BE2C (cell line): ENCODE results near the gene MEGF9.
A peak's percentile ranks its signal among the peaks of the same experiment; 100 is the strongest.

Source experiments
- DNase-seq: peaks from one replicate; pipeline ENCODE4 v3.0.0-alpha.2; 2020
- H3K27me3 ChIP-seq: fragments of 250-450 bp; sonication (Bioruptor Pico); 2 replicates; pipeline ENCODE4 v1.5.1; 2020; ENCODE audit warnings: mild to moderate bottlenecking
- H3K36me3 ChIP-seq: fragments of 250-450 bp; sonication (Bioruptor Pico); 2 replicates; pipeline ENCODE4 v1.5.1; 2020; ENCODE audit warnings: mild to moderate bottlenecking
- H3K4me1 ChIP-seq: fragments of 250-450 bp; sonication (Bioruptor Pico); 2 replicates; pipeline ENCODE4 v1.5.1; 2020
- H3K4me3 ChIP-seq: 2 replicates; pipeline ENCODE4 v1.5.1; 2011; ENCODE audit warnings: low read depth, low read length
- H3K9me3 ChIP-seq: fragments of 250-450 bp; sonication (Bioruptor Pico); 2 replicates; pipeline ENCODE4 v1.5.1; 2020
- TF ChIP-seq, protein P1 (sequence below): IDR thresholded peaks from 2 replicates; pipeline ENCODE4 v1.5.1; 2012; ENCODE audit warnings: mild to moderate bottlenecking, low read depth, low read length

The MEGF9 gene

DNA sequence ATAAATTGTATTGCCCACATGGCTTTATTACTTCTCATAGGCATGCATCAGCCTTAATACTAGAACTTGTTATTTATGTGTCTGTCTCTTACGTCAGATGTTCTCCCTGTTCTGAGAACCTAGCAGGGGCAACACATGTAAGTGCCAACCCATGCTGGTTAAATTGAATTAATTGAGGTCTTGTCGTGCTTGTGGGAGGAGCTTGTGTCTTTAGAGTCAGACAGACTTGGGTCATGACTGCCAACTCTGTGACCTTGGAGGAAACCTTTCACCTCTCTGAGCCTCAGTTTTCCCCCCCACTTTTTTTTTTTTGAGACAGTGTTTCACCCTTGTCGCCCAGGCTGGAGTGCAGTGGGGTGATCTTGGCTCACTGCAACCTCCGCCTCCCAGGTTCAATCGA lies 2.2 kb upstream of the MEGF9 start:
- Histone ChIP-seq H3K4me3 (no peak overlapping the region), H3K9me3 (no peaks in the 10 kb centered on the region), H3K36me3 (no peaks in the 10 kb centered on the region), H3K27me3 (no peaks in the 10 kb centered on the region), H3K4me1 (peaks cover 11% of the 10 kb centered on the region)
- no peak for DNase-seq
- TF ChIP-seq, protein P1, sequence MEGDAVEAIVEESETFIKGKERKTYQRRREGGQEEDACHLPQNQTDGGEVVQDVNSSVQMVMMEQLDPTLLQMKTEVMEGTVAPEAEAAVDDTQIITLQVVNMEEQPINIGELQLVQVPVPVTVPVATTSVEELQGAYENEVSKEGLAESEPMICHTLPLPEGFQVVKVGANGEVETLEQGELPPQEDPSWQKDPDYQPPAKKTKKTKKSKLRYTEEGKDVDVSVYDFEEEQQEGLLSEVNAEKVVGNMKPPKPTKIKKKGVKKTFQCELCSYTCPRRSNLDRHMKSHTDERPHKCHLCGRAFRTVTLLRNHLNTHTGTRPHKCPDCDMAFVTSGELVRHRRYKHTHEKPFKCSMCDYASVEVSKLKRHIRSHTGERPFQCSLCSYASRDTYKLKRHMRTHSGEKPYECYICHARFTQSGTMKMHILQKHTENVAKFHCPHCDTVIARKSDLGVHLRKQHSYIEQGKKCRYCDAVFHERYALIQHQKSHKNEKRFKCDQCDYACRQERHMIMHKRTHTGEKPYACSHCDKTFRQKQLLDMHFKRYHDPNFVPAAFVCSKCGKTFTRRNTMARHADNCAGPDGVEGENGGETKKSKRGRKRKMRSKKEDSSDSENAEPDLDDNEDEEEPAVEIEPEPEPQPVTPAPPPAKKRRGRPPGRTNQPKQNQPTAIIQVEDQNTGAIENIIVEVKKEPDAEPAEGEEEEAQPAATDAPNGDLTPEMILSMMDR, result no peak

DNA sequence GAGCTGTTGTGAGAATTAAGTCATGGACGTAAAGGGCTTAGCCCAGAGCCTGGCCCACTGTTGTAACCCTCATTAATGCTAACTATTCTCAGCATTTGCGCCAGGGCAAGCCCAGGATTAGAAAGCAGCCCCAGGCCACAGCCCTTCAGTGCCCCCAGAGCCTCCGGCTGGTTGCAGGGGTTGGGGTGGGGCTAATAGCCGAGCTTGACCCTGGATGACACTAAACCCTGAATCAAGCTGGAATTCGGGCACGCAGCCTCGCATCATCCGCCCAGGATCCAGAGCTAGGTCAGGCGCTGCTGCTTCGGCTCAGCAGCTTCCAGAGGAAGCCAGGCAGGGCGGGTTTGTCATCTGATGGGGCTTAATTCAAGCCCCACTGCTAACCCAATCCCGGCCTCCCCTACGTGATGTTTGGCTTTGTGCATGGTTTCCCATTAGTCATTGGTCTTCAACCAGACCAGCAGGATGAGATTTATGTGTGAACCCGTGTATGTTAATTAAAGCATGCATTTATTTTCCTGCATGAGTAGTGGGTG lies 1.2 kb upstream of the MEGF9 start:
- Histone ChIP-seq H3K9me3 (no peaks in the 10 kb centered on the region), H3K36me3 (no peaks in the 10 kb centered on the region), H3K4me3 (peak overlapping the region; percentile 79), H3K4me1 (peaks cover 15% of the 10 kb centered on the region), H3K27me3 (no peaks in the 10 kb centered on the region)
- TF ChIP-seq, protein P1, result no peak
- peak; percentile 66 for DNase-seq

DNA sequence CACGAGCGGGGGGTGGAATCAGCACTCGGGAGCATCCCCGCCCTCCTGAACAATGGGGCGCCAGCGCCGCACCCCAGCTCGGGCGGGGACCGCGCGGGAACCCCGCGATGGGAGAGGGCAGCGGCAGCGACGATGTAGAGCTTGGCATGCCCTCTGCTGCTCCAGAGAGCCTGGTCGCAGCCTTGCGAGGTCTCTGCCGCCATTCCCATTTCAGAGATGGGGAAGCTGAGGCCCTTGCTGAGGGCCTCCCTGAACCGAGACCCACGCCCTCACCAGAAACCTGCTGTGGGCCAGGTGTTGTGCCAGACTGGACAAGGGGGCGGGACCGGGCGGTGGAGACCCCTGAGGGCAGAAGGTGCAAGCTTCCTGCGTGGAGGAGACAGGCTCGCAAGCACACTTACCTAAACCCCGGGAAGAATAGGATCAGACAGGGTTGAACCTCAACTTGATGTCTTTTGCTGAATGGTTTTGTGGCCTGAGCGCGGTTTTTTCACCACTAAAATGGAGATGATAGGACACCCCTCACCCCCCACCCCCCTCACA lies 647 bp upstream of the MEGF9 start:
- H3K27me3 ChIP-seq, result no peaks in the 10 kb centered on the region
- H3K4me3 ChIP-seq, result peak overlapping the region; percentile 79
- no peaks in the 10 kb centered on the region for H3K9me3 ChIP-seq
- peak; percentile 15 for DNase-seq
- H3K36me3 ChIP-seq, result no peaks in the 10 kb centered on the region
- TF ChIP-seq, protein P1, result no peak
- H3K4me1 ChIP-seq, result peaks cover 16% of the 10 kb centered on the region

DNA sequence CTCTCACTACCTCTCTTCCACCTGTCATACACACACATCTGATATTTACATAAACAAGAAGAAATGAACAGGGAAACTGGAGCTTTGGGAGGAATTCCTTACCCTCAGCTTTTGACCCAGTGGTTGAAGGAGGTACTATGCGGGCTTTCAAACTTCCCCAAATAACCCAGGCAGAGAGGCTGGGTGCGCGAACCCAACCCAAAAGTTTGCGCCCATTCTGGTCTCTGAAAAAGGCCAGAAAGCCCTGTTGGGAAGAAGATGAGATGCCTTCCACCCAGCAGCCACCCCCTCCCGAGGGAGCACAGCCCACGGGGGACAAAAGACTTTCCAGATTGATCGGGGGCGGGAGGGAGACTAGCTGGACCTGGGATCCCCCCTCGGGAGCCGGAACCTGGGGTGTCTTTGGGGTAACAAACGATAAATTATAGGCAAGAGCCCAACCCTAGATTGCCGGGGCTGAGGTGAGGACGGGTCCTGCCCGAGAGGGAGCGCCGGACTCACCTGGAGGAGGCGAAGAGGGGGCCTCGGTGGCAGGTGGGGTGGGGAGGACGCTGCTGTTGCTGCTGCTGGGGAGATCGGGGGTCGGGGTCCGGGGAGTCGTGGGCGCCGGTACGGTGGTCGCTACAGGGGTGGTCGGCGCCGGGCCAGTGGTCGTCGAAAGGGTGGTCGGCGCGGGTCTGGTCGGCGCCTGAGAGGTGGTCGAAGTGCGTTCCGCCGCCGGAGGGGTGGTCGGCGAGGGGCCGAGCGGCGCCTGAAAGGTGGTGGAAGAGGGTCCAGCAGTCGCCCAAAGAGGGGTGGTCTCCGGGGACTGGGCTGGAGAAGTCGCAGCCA lies 798 bp downstream of the MEGF9 start:
- H3K4me1 ChIP-seq, result peaks cover 16% of the 10 kb centered on the region
- DNase-seq, result peak; percentile 15

DNA sequence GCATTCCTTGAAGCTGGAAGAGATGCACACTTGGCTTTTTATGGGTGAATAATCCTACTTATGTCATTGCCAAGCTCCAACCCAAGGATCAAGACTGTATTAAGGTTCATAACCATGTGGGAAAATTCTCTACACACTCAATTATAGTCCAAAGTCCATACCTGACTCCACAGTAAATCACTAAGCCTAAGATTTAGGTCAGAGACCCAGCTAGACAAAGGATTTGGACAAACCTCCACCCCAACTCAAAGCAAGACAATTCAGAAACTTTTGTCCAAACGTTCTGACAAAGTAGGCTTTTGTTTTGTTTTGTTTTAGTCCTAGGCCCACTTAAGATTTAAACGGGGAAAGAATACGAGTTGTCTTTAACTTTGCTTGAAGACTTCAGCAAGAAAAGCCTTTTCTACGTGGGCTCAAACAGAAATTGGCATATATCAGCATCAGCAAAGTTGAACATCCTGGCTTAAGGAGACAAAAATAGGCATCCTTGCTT lies 1.7 kb downstream of the MEGF9 start:
- no peaks in the 10 kb centered on the region for H3K36me3 ChIP-seq
- H3K4me3 ChIP-seq, result peak overlapping the region; percentile 79
- H3K9me3 ChIP-seq, result no peaks in the 10 kb centered on the region
- no peak for DNase-seq
- TF ChIP-seq, protein P1, result no peak
- H3K4me1 ChIP-seq, result peaks cover 16% of the 10 kb centered on the region
- no peaks in the 10 kb centered on the region for H3K27me3 ChIP-seq

More for the DNA sequence above, 798 bp downstream of the MEGF9 start:
- H3K36me3 ChIP-seq, result no peaks in the 10 kb centered on the region
- H3K4me3 ChIP-seq, result peak overlapping the region; percentile 79
- no peaks in the 10 kb centered on the region for H3K9me3 ChIP-seq
- TF ChIP-seq, protein P1, result no peak
- H3K27me3 ChIP-seq, result no peaks in the 10 kb centered on the region
